GM18505 (cell line): ENCODE data around the gene PSME1.

Source experiments
- ATAC-seq: cut with Tn5 transposase; IDR thresholded peaks from one replicate; pipeline ENCODE4 v1.9.1; 2021; ENCODE audit not compliant: unreplicated experiment
- POLR2A ChIP-seq: IDR thresholded peaks from 4 replicates; pipeline ENCODE4 v1.6.1; 2011; ENCODE audit warnings: borderline replicate concordance; ENCODE audit not compliant: insufficient read depth, insufficient read length; ENCODE audit errors: extremely low read depth

The PSME1 gene

GRCh38 chr14:24141097-24141880 is 5.3 kb downstream of the PSME1 start, which contains the start of gene EMC9:
EMC9 (minus strand) TSS chr14:24141591; CDS start chr14:24141304, 287 bp downstream.
- peak; percentile 97 for TF ChIP-seq POLR2A
- ATAC-seq, result peak; percentile 83

- no peak for TF ChIP-seq POLR2A
- ATAC-seq, result no peak
Measured at GRCh38 chr14:24143511-24143910, 7.5 kb downstream of the PSME1 start.

- TF ChIP-seq POLR2A, result no peak
- no peak for ATAC-seq
Measured at GRCh38 chr14:24144451-24144850, 8.5 kb downstream of the PSME1 start.

GRCh38 chr14:24145219-24145618 is 9.2 kb downstream of the PSME1 start:
- no peak for ATAC-seq
- TF ChIP-seq POLR2A, result no peak

GRCh38 chr14:24145690-24146452 is 9.9 kb downstream of the PSME1 start:
- no peak for TF ChIP-seq POLR2A
- no peak for ATAC-seq

DNA sequence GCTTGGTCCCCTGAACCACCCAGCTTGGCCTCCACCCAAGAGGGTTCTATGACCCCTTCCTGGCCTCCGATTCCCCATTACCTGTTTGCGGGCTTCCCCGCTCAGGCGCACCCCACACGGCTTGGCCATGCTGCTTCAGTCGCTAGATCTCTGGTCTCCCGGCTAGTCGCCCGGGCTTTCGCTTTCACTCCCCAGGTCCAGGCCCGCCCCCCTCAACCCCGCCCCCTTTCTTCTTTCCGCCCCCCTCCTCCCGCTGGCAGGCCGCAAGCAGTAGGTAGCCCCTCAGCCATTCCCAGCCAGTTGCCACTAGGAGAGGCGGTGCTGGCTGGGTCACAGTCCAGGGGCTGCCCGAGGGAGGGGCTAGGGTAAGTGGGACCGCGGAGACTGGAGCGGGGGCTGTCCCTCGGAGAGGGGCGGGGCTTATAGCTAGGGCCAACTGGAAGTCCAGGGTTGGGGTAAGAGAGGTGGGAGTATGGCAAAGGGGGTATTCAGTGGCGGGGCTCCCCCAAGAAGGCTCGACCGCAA is 10.5 kb downstream of the PSME1 start, which contains the start of gene PSME2:
Gene PSME2, minus strand, starts transcription at position 158 of the 525 bp plus-strand sequence. Its CDS starts 29 bp downstream, at position 129.
- ATAC-seq, result peak; percentile 61
- peak; percentile 66 for TF ChIP-seq POLR2A

DNA sequence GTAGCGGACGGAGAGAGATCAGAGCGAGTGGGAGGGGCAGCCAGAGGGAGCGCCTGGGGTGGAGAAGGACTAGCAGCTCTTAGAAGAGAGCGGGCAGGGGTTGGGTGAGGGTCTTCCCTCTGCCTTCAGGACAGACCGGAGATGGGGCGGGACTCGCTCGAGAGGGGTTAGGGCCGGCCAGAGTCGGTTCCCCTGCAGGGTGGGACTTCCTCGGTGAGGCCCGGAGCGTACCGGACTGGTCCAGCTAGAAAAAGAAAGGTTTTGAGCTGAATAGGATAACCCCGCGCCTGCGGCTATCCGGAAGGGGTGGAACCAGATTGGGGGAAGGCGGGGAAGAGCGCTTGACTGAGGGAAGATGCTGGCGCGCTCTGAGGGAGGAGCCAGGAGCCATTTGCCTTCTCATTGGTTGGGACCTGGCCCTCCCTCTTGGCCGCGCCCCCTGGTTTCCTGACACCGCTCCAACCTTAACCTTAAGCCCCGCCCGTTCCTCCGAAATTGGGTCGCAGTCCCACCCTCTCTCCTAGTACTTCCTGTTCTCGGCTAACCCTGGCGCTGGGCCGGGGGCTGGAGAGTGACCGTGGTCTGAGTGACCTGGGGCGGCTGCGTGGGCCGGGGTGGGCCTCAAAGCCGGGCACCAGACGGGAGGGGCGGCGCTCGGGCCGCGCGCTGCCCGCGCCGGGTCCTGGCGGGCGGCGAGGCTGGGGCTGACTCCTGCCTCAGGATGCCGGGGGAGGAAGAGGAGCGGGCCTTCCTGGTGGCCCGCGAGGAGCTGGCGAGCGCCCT is 11.2 kb downstream of the PSME1 start, which contains the start of gene RNF31:
Gene RNF31, plus strand, starts transcription at position 521 of the 783 bp plus-strand sequence. Its CDS starts 201 bp downstream, at position 722.
- ATAC-seq, result peak; percentile 75
- TF ChIP-seq POLR2A, result peak; percentile 71

DNA sequence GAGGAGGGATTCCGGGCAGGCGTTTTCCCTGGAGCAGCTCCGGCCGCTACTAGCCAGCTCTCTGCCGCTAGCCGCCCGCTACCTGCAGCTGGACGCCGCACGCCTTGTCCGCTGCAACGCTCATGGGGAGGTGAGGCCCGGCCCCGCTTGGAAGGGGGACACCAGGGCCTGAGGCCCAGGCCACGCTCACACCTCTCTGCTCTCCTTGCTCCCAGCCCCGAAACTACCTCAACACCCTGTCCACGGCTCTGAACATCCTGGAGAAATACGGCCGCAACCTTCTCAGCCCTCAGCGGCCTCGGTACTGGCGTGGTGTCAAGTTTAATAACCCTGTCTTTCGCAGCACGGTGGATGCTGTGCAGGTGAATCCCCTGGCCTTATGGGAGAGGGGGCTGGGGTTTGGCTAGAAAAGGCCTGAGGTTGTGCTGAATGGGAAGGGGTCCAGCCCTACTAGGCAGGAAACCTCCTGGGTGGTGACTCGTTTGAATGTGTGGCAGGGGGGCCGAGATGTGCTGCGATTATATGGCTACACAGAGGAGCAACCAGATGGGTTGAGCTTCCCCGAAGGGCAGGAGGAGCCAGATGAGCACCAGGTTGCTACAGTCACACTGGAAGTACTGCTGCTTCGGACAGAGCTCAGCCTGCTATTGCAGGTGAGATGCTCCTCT is 11.9 kb downstream of the PSME1 start:
- ATAC-seq, result no peak
- peak; percentile 31 for TF ChIP-seq POLR2A

DNA sequence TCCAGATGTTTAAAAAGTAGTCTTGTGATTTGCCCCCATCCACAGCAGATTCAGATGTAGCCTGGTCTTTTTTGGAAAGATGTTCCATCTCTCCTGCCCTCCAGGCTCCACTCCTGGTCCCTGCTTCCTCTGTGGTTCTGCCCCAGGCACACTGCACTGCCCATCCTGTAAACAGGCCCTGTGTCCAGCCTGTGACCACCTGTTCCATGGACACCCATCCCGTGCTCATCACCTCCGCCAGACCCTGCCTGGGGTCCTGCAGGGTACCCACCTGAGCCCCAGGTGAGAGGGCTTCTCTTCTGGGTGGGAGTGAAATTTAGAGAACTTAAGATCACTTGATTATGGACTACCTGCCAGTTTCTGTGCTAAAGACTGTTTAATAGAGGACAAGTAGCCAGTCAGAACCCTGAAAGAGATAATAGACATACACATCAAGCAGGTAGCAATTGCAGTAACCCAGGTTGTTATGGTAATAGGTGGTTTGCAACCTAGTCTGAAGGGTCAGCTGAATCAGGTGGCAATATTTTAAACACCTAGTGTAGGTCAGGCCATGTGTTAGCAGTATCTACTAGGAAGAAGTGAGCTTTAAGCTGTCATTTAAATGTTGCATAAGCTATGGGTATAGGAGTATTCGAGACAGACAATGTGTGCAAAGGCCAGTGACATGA is 13.4 kb downstream of the PSME1 start:
- TF ChIP-seq POLR2A, result no peak
- ATAC-seq, result no peak

GRCh38 chr14:24150061-24150460 is 14.1 kb downstream of the PSME1 start:
- ATAC-seq, result no peak
- TF ChIP-seq POLR2A, result no peak

DNA sequence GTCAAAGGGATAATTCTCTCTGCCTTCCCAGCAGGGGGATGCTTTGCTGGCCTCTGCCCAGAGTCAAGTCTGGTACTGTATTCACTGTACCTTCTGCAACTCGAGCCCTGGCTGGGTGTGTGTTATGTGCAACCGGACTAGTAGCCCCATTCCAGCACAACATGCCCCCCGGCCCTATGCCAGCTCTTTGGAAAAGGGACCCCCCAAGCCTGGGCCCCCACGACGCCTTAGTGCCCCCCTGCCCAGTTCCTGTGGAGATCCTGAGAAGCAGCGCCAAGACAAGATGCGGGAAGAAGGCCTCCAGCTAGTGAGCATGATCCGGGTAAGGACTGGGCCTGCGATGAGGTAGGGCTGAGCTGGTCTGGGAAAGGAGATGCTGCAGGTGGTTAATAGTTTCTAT is 14.6 kb downstream of the PSME1 start:
- ATAC-seq, result no peak
- TF ChIP-seq POLR2A, result no peak

GRCh38 chr14:24150993-24151392 is 15.0 kb downstream of the PSME1 start:
- TF ChIP-seq POLR2A, result no peak
- ATAC-seq, result no peak

- ATAC-seq, result no peak
- TF ChIP-seq POLR2A, result no peak
Measured at GRCh38 chr14:24151404-24152080, 15.5 kb downstream of the PSME1 start.
